ENCODE measurements around the gene BBS10.

DNA sequence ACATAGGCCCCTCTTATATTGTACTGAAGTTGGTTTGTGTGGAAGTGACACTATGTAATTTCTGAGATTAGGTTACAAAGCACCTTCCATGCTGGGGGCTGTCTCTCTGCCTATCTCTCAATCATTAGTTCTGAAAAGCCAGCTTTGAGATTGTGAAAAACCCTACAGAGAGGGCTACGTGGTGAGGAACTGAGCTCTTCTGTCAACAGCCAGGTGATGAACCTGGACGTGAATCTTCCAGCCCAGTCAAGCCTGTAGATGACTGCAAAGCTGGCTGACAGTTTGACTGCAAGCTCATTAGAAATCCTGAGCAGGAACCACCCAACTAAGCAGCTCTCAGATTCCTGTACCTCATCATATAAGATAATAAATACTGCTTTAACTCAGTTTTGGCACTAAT is 36.3 kb upstream of the BBS10 start:
- TF ChIP-seq, protein P1, sequence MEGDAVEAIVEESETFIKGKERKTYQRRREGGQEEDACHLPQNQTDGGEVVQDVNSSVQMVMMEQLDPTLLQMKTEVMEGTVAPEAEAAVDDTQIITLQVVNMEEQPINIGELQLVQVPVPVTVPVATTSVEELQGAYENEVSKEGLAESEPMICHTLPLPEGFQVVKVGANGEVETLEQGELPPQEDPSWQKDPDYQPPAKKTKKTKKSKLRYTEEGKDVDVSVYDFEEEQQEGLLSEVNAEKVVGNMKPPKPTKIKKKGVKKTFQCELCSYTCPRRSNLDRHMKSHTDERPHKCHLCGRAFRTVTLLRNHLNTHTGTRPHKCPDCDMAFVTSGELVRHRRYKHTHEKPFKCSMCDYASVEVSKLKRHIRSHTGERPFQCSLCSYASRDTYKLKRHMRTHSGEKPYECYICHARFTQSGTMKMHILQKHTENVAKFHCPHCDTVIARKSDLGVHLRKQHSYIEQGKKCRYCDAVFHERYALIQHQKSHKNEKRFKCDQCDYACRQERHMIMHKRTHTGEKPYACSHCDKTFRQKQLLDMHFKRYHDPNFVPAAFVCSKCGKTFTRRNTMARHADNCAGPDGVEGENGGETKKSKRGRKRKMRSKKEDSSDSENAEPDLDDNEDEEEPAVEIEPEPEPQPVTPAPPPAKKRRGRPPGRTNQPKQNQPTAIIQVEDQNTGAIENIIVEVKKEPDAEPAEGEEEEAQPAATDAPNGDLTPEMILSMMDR (IDR thresholded peaks at IDR 0.05), result no peak
- TF ChIP-seq POLR2A (IDR thresholded peaks at IDR 0.05), result no peak

Data from adrenal gland (tissue), 5 donors.